Stomach smooth muscle (tissue), 2 donors: ENCODE results near the gene SPINT1.

Experiments
- H3K27ac ChIP-seq: one replicate; pipeline ENCODE4 v1.7.0; 2013; ENCODE audit warnings: mild to moderate bottlenecking, low read length, inconsistent platforms
- H3K27me3 ChIP-seq, 2 donors: one replicate each; pipeline ENCODE4 v1.7.0; 2013; ENCODE audit warnings: low read length in 2 of 2; ENCODE audit not compliant: insufficient read depth in 2 of 2, control insufficient read depth in 1 of 2
- H3K36me3 ChIP-seq, 2 donors: one replicate each; pipeline ENCODE4 v1.7.0; 2013; ENCODE audit warnings: low read length in 2 of 2; ENCODE audit not compliant: control insufficient read depth in 2 of 2, insufficient read depth in 2 of 2
- H3K4me1 ChIP-seq: one replicate; pipeline ENCODE4 v1.7.0; 2013; ENCODE audit warnings: low read length; ENCODE audit not compliant: control insufficient read depth, insufficient read depth
- H3K4me3 ChIP-seq, 2 donors: one replicate each; pipeline ENCODE4 v1.7.0; 2013; ENCODE audit warnings: low read length in 2 of 2
- H3K9ac ChIP-seq, 2 donors: one replicate each; pipeline ENCODE4 v1.7.0; 2013; ENCODE audit warnings: low read length in 2 of 2, mild to moderate bottlenecking in 1 of 2
- H3K9me3 ChIP-seq, 2 donors: one replicate each; pipeline ENCODE4 v1.7.0; 2013; ENCODE audit warnings: low read length in 2 of 2; ENCODE audit not compliant: control insufficient read depth in 2 of 2
- donor health status: healthy.
- donor health status: Pancreatic carcinoma.

SPINT1 gene

DNA sequence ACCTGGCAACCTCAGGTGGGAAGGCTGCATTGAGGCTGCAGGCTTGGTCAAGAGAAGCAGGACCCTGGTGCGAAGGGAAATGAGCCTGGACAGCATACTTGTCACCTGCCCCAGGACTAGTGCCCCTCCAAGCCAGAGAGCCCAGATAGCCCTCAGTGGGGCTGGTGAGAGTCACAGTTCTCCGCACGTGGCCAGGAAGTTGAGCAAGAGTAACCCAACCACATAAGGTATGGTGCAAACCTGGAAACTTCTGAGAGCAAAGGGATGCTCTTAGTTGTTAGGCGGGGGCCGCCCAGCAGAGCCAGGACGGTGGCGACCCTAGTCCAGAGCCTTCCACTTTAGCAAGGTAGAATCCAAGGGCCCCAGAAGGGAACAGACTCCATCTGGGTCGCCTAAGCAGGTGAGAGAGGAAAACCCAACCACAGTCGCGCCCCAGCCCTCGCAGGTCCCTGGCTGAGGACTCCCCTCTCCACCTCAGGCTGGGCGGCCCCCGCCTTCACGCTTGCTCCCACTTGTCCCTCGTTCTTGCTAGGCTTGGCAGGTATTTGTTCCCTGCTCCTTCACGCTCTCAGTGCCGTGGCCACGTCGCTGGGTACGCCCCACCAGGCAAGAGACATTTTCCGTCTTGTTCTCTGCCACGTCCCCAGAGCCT is 49.3 kb downstream of the SPINT1 start:
- H3K27ac ChIP-seq = peak overlapping the region; percentile 88
- peak overlapping the region; percentile 82 to 90 for H3K9ac ChIP-seq
- peak overlapping the region; percentile 91 to 95 for H3K4me3 ChIP-seq
- H3K36me3 ChIP-seq = peaks cover 3 to 4% of the 10 kb centered on the region in 2 donors
- H3K27me3 ChIP-seq = no peaks in the 10 kb centered on the region
- no peaks in the 10 kb centered on the region for H3K9me3 ChIP-seq
- H3K4me1 ChIP-seq = peaks cover 20% of the 10 kb centered on the region

DNA sequence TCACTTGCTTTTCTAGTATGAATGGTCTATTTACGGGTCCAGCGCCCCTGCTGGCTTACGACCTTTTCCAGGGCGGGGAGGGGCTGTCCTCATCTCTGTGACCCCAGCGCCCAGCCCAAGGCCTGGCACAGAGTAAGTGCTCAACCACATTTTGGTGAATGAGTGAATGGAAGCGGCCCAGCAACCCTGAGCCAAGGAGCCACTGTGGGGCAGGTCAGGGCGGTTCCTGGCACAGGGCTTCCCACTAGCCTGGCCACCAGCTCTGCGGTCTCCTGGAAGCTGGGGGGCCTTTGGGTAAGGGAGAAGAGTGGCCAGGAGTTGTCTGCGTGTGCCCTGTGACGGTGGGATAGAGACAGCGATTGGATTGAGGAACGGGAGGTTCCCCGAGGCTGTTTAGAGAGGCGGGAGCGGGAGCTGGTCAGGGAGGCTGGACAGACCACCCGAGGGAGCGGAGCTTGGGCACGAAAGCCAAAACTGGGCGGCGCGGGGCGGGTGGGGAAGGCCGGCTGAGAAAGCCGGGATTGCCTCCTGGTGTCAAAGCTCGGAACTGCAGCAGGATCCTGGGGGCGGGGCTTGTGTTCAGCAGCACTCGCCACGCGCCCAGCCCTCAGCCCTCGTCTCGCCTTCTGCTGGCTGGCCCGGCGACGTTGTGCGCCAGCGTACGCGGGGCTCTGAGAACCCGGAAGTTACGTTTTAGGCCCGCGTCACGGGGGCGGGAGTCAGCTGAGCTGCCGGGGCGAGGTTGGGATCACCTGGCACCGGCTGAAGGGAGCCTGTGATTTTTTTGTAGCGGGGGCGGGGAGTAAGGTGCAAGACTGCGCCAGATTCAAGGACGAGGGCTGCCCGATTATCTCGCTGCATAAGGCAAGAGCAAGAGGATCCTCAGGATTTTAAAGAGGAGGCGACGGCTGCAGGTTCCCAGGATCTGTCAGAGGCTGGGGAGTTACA is 50.2 kb downstream of the SPINT1 start, which contains the start of gene VPS18:
VPS18 (plus strand) TSS at position 718 of the 948 bp plus-strand sequence. CDS start 319 bp downstream, outside the sequence.
- Histone ChIP-seq H3K4me3 (peak within 1 kb of the TSS; percentile 91 to 95), H3K9ac (peak within 1 kb of the TSS; percentile 88 to 93), H3K27ac (peak within 1 kb of the TSS; percentile 88), H3K27me3 (no peaks in the 10 kb centered on the region), H3K9me3 (no peaks in the 10 kb centered on the region), H3K36me3 (peaks cover 9 to 10% of the 10 kb centered on the region in 2 donors), H3K4me1 (peaks cover 20% of the 10 kb centered on the region)

DNA sequence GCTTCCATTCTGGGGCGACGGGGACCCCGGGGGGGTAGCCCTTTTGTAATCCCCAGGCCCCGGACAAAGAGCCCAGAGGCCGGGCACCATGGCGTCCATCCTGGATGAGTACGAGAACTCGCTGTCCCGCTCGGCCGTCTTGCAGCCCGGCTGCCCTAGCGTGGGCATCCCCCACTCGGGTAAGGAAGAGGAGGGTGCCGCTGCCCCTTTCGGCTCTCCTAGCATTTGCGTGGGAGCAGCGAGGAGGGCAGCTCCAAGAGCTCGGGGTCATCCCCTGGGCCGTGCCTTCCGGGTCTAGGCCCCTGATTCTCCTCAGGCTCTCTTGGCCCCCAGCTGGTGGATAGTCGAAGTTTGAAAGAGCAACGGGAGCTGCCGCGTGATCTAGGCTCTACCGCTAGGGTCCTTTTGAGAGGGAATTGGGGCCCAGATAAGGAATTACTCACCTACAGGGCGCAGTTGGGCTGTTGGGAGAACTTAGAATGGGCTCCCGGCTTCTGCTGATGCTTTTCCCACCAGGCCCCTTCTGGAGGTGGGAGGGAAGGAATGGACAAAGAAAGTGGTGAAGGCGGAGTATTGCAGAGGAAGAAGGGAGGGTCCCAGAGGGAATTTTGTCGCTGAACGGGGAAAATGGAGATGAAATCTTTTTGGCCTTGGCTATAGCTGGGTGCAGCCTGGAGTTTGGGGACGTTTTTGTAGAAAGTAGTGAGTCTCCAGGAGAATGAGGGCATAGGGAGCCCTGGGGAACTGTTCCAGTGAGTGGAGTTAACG is 51.0 kb downstream of the SPINT1 start:
- Histone ChIP-seq H3K4me3 (peak overlapping the region; percentile 91 to 95), H3K36me3 (peaks cover 16 to 17% of the 10 kb centered on the region in 2 donors), H3K27ac (peak overlapping the region; percentile 86), H3K9ac (peak overlapping the region; percentile 88 to 93), H3K9me3 (no peaks in the 10 kb centered on the region), H3K4me1 (peaks cover 20% of the 10 kb centered on the region), H3K27me3 (no peaks in the 10 kb centered on the region)

DNA sequence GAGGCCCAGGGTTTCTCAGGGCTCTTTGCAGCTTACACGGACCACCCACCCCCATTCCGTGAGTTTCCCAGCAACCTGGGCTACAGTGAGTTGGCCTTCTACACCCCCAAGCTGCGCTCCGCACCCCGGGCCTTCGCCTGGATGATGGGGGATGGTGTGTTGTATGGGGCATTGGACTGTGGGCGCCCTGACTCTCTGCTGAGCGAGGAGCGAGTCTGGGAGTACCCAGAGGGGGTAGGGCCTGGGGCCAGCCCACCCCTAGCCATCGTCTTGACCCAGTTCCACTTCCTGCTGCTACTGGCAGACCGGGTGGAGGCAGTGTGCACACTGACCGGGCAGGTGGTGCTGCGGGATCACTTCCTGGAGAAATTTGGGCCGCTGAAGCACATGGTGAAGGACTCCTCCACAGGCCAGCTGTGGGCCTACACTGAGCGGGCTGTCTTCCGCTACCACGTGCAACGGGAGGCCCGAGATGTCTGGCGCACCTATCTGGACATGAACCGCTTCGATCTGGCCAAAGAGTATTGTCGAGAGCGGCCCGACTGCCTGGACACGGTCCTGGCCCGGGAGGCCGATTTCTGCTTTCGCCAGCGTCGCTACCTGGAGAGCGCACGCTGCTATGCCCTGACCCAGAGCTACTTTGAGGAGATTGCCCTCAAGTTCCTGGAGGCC is 55.8 kb downstream of the SPINT1 start:
- Histone ChIP-seq H3K9ac (no peak overlapping the region), H3K27me3 (no peaks in the 10 kb centered on the region), H3K4me3 (no peak overlapping the region), H3K27ac (no peak overlapping the region), H3K36me3 (peaks cover 34 to 48% of the 10 kb centered on the region in 2 donors), H3K4me1 (peaks cover 19% of the 10 kb centered on the region), H3K9me3 (no peaks in the 10 kb centered on the region)

DNA sequence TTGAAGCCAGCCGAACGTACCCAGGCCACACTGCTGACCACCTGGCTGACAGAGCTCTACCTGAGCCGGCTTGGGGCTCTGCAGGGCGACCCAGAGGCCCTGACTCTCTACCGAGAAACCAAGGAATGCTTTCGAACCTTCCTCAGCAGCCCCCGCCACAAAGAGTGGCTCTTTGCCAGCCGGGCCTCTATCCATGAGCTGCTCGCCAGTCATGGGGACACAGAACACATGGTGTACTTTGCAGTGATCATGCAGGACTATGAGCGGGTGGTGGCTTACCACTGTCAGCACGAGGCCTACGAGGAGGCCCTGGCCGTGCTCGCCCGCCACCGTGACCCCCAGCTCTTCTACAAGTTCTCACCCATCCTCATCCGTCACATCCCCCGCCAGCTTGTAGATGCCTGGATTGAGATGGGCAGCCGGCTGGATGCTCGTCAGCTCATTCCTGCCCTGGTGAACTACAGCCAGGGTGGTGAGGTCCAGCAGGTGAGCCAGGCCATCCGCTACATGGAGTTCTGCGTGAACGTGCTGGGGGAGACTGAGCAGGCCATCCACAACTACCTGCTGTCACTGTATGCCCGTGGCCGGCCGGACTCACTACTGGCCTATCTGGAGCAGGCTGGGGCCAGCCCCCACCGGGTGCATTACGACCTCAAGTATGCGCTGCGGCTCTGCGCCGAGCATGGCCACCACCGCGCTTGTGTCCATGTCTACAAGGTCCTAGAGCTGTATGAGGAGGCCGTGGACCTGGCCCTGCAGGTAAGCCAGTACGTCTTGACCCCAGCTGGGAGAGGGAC is 56.6 kb downstream of the SPINT1 start:
- Histone ChIP-seq H3K27me3 (no peaks in the 10 kb centered on the region), H3K9me3 (no peaks in the 10 kb centered on the region), H3K4me1 (peaks cover 13% of the 10 kb centered on the region), H3K4me3 (no peak overlapping the region), H3K27ac (no peak overlapping the region), H3K36me3 (peaks cover 34 to 49% of the 10 kb centered on the region in 2 donors), H3K9ac (no peak overlapping the region)

DNA sequence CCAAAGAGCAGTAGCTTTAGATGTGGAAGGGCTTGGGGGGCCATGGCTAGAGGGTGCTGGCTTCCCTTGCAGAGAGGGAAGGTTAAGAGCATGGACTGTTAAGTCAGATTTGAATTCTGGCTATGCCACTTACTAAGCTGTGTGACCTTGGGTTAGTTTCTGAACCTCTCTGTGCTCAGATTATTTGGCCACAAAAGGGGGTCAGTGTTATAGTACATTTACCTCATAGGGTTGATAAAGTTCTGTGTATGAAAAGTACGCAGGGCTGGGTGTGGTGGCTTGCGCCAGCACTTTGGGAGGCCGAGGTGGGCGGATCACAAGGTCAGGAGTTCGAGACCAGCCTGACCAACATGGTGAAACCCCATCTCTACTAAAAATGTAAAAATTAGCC is 57.2 kb downstream of the SPINT1 start:
- Histone ChIP-seq H3K27me3 (no peaks in the 10 kb centered on the region), H3K9me3 (no peaks in the 10 kb centered on the region), H3K36me3 (peaks cover 32 to 46% of the 10 kb centered on the region in 2 donors), H3K4me1 (peaks cover 14% of the 10 kb centered on the region), H3K27ac (no peak overlapping the region), H3K9ac (no peak overlapping the region), H3K4me3 (no peak overlapping the region)

DNA sequence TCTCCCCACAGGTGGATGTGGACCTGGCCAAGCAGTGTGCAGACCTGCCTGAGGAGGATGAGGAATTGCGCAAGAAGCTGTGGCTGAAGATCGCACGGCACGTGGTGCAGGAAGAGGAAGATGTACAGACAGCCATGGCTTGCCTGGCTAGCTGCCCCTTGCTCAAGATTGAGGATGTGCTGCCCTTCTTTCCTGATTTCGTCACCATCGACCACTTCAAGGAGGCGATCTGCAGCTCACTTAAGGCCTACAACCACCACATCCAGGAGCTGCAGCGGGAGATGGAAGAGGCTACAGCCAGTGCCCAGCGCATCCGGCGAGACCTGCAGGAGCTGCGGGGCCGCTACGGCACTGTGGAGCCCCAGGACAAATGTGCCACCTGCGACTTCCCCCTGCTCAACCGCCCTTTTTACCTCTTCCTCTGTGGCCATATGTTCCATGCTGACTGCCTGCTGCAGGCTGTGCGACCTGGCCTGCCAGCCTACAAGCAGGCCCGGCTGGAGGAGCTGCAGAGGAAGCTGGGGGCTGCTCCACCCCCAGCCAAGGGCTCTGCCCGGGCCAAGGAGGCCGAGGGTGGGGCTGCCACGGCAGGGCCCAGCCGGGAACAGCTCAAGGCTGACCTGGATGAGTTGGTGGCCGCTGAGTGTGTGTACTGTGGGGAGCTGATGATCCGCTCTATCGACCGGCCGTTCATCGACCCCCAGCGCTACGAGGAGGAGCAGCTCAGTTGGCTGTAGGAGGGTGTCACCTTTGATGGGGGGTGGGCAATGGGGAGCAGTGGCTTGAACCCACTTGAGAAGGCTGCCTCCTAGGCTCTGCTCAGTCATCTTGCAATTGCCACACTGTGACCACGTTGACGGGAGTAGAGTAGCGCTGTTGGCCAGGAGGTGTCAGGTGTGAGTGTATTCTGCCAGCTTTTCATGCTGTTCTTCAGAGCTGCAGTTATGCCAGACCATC is 59.0 kb downstream of the SPINT1 start:
- peaks cover 27% of the 10 kb centered on the region for H3K4me1 ChIP-seq
- H3K9ac ChIP-seq = no peak overlapping the region

DNA sequence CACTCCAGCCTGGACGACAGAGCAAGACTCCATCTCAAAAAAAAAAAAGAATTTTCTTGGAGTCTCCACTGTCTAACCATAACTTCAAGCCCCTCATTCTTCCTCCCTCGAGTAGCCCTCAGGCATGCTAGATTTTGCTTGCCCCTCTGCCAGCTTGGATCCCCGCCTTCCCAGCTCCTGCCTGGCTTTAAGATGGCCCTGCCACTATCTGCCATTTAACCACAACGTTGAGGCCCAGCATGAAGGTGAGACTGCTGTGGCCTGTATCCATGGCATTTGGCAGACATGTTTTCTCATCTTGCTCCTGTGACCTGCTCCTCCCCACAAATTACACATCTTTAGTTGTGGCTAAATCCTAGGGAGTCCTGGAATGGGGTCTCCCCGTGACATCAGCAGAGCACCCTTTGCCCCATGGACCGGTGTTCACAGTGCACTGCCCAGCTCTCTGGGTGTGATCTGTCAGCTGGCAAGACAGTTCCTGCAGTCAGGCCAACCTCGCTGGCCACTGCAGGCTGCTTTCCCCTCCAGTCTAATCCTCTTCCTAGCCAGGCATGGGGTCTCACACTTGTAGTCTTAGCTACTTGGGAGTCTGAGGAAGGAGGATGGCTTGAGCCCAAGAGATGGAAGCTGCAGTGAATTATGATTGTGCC is 60.8 kb downstream of the SPINT1 start:
- Histone ChIP-seq H3K27me3 (no peaks in the 10 kb centered on the region), H3K9ac (no peak overlapping the region), H3K27ac (no peak overlapping the region), H3K36me3 (peaks cover 19 to 34% of the 10 kb centered on the region in 2 donors), H3K4me3 (no peak overlapping the region), H3K4me1 (peaks cover 27% of the 10 kb centered on the region), H3K9me3 (no peaks in the 10 kb centered on the region)

More for the DNA sequence above, 59.0 kb downstream of the SPINT1 start:
- H3K36me3 ChIP-seq = peaks cover 30 to 46% of the 10 kb centered on the region in 2 donors
- no peaks in the 10 kb centered on the region for H3K9me3 ChIP-seq
- H3K27me3 ChIP-seq = no peaks in the 10 kb centered on the region
- H3K27ac ChIP-seq = no peak overlapping the region
- no peak overlapping the region for H3K4me3 ChIP-seq
